Choroid plexus epithelial cell (primary cell): ENCODE results near the gene MSMB.
"Not testable (repeated sequence)": the region's sequence is repeated elsewhere in the genome, so short reads cannot be mapped to it uniquely, and the experiment has no call there.

Experiments used
- DNase-seq: peaks from one replicate; pipeline ENCODE4 v3.0.0-alpha.2; 2010; ENCODE audit warnings: low read depth
- H3K4me3 ChIP-seq: 2 replicates; pipeline ENCODE4 v1.5.1; 2011; ENCODE audit warnings: low read depth, mild to moderate bottlenecking, control low read depth, low read length, moderate library complexity
- TF ChIP-seq, protein P1 (sequence below): conservative IDR thresholded peaks from 2 replicates; pipeline ENCODE4 v1.5.1; 2011; ENCODE audit warnings: low read depth, mild to moderate bottlenecking, control low read depth, inconsistent platforms, low read length, moderate library complexity

Gene MSMB

DNA sequence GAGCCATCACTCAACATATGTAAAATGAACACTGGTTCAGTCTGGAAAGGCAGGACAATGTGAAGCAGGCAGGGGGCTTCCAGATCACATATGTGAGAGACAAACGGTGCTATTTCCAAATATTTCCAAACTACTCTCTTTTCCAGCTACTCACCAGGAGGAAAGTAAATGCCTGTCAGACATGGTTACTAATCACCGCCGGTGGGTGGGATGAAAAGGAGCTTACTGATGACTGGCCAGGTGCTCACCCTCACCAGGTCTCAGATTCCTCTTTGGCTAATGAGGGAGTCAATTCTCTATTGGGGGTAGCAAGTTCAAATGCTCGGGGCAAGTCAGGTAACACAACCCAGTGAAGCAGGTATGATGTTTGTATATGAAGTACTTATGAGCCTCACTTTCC is 9.7 kb upstream of the MSMB start:
- TF ChIP-seq, protein P1, sequence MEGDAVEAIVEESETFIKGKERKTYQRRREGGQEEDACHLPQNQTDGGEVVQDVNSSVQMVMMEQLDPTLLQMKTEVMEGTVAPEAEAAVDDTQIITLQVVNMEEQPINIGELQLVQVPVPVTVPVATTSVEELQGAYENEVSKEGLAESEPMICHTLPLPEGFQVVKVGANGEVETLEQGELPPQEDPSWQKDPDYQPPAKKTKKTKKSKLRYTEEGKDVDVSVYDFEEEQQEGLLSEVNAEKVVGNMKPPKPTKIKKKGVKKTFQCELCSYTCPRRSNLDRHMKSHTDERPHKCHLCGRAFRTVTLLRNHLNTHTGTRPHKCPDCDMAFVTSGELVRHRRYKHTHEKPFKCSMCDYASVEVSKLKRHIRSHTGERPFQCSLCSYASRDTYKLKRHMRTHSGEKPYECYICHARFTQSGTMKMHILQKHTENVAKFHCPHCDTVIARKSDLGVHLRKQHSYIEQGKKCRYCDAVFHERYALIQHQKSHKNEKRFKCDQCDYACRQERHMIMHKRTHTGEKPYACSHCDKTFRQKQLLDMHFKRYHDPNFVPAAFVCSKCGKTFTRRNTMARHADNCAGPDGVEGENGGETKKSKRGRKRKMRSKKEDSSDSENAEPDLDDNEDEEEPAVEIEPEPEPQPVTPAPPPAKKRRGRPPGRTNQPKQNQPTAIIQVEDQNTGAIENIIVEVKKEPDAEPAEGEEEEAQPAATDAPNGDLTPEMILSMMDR = no peak
- DNase-seq = no peak
- H3K4me3 ChIP-seq = no peak overlapping the region

DNA sequence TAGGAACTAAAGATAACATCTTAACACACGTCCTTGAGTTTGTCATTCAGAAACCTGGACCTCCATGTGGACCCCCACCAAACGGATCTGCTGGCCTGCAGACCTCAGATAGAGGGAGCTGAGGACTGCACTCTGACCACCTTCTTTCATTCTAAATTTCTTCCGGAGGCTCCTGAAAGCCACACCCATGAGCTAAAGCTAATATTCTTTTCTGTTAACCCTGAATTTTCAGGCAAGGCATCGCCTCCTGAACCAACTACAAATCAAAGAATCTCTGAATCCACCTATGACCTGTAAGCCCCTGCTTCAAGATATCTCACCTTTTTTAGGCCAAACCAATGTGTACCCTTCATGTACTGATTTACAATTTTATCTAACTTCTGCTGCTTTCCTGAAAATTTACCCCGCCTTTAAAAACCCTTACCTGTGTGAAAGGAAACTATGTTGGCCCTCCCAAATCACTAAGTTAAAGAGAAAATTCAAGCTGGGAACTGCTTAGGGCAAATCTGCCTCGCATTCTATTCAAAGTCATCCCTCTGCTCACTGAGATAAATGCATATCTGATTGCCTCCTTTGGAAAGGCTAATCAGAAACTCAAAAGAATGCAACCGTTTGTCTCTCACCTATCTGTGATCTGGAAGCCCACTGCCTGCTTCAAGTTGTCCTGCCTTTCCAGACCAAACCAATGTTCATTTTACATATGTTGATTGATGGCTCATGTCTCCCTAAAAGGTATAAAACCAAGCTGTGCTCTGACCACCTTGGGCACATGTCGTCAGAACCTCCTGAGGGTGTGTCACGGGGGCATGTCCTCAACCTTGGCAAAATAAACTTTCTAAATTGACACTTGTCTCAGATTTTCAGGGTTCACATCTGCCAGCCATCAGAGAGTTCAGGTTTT is 7.7 kb upstream of the MSMB start:
- TF ChIP-seq, protein P1 = no peak
- DNase-seq = no peak
- no peak overlapping the region for H3K4me3 ChIP-seq

DNA sequence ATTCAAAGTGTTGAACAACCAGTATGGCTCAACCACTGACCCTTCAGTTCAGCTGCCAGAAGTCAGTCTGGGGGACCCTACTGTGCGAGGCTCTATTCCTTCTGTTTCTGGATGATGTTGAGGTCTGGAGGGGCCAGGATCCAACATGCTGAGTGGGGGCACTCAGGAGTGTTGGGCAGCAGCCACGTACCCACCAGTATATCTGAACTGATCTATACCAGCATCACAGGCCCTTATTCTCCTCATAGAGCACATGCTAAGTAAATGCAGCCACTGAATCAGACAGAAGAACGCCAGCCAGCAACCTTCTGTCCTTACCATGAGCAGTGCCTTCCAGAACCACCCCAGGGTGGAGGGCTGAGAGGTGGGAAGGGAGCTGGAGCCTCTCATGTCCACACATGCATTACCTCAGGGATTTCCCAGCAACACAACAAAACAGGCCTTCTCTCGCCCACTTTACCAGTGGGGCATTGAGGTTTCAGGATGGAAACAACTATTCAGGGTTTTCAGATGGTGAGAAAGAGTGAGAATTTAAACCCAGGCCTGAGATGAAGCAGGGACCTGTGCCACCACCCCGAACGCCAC is 6.8 kb upstream of the MSMB start:
- DNase-seq = no peak
- no peak overlapping the region for H3K4me3 ChIP-seq
- TF ChIP-seq, protein P1 = no peak

DNA sequence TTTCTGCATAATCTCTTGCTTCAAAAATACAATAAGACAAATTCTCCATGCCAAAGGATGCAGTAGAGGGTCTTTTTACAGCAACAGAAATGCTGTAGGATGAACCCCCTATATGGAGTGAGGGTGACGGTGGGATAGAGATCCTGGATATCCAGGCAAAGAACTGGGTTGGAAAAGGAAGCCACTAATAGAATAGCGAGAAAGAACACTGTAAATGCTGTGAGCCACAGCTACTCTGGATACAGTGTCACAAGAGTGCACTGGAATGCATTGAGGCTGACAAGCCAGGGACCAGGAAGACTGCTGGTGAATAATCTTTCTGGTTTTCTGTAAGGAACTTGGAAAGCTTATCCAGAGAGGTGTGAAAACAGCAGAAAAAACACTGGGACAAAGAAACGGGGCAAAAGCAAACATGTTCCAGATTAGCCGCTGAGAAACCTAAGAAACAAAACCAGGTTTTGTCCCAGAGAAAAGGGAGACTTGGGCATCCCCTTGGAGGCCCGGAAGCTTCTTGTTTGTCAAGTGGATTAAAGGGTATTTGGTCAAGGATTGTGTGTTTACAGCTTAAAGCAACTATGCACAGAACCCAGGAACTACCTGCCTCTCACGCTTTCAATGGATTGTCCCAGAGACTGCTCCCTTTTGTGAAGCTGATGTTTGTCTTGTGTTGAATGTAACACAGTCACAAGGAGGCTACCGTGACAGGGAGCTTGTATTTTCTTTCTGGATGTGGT is 6.2 kb upstream of the MSMB start:
- DNase-seq = no peak
- H3K4me3 ChIP-seq = no peak overlapping the region
- TF ChIP-seq, protein P1 = no peak

DNA sequence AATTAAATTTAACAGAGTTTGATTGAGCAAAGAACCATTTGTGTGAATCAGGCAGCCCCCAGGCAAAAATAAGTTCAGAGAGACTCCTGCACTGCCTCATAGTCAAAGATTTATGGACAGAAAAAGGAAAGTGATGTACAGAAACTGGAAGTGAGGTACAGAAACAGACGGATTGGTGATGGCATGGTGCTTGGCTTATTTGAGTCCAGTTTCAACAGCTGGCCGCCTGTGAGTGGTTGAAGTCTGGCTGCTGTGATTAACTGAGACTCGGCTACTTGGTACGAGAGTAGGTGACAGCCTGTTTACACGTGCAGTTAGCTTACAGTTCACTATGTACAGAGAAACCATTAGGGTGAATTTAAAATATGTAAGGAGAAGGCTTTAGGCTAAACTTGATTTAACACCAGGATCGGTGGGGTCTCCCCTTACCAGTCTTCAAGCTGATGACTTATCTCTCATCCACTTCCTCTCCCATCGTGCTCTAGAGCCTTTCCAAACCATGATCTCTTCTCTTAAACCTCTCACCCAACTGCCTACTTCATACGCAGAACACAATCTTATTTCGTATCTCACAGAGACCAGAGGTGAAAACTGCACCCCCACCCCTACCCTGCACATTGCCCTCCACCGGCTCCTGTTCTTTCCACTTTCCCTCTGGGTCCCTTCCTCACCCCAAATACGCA is 5.0 kb upstream of the MSMB start:
- no peak for DNase-seq
- TF ChIP-seq, protein P1 = no peak
- no peak overlapping the region for H3K4me3 ChIP-seq

DNA sequence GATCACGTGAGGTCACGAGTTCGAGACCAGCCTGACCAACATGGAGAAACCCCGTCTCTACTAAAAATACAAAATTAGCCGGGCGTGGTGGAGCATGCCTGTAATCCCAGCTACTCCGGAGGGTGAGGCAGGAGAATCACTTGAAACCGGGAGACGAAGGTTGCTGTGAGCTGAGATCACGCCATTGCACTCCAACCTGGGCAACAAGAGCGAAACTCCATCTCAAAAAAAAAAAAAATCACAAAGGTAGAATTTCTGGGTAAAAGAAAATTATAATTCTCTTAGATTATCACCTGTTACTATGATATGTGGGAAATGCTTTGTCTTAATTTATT is 3.4 kb upstream of the MSMB start:
- DNase-seq, H3K4me3 ChIP-seq: not testable (repeated sequence)

DNA sequence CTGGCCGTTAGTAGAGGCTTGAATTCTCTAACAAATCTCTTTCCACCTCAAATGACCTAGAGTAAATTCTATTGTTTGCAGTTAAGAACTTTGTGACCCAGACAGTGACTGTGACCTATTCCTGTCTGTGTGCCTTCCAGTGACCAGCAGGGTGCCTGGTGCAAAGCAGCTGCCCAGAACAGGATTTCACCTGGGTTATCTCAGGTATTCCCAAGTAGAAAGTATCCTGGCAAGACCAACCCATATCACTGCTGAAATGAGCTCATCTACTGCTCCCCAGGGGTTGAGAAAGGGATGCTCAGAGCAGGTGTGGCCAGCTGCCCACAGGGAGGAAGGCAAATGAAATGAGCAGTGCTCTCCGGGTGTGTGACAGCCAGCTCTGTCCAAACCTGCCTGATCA is 2.1 kb upstream of the MSMB start:
- no peak overlapping the region for H3K4me3 ChIP-seq
- TF ChIP-seq, protein P1 = no peak
- no peak for DNase-seq
